HG02870 (cell line): Measurements from ENCODE around the gene UNC5C.
"Not testable (repeated sequence)": the region's sequence is repeated elsewhere in the genome, so short reads cannot be mapped to it uniquely, and the experiment has no call there.

ENCODE experiments used
- ATAC-seq: cut with Tn5 transposase; IDR thresholded peaks from one replicate; pipeline ENCODE4 v1.9.1; 2021; ENCODE audit warnings: mild to moderate bottlenecking, moderate library complexity; ENCODE audit not compliant: unreplicated experiment

The UNC5C gene

GRCh38 chr4:95141361-95141760 is 407.4 kb downstream of the UNC5C start:
- ATAC-seq = no peak

- ATAC-seq = not testable (repeated sequence)
Measured at GRCh38 chr4:95139424-95139823, 409.3 kb downstream of the UNC5C start.

- ATAC-seq = not testable (repeated sequence)
Measured at GRCh38 chr4:95134016-95134415, 414.8 kb downstream of the UNC5C start.

- no peak for ATAC-seq
Measured at GRCh38 chr4:95129821-95130311, 418.9 kb downstream of the UNC5C start.

GRCh38 chr4:95129031-95129430 is 419.7 kb downstream of the UNC5C start:
- no peak for ATAC-seq

GRCh38 chr4:95124906-95125504 is 423.8 kb downstream of the UNC5C start:
- ATAC-seq = no peak

- ATAC-seq = no peak
Measured at GRCh38 chr4:95122001-95122400, 426.8 kb downstream of the UNC5C start.

GRCh38 chr4:95120456-95120855 is 428.3 kb downstream of the UNC5C start:
- ATAC-seq = no peak

GRCh38 chr4:95118497-95118896 is 430.3 kb downstream of the UNC5C start:
- no peak for ATAC-seq

- no peak for ATAC-seq
Measured at GRCh38 chr4:95114521-95114920, 434.3 kb downstream of the UNC5C start.
